Measurements from ENCODE around the gene NRG3.

The NRG3 gene

DNA sequence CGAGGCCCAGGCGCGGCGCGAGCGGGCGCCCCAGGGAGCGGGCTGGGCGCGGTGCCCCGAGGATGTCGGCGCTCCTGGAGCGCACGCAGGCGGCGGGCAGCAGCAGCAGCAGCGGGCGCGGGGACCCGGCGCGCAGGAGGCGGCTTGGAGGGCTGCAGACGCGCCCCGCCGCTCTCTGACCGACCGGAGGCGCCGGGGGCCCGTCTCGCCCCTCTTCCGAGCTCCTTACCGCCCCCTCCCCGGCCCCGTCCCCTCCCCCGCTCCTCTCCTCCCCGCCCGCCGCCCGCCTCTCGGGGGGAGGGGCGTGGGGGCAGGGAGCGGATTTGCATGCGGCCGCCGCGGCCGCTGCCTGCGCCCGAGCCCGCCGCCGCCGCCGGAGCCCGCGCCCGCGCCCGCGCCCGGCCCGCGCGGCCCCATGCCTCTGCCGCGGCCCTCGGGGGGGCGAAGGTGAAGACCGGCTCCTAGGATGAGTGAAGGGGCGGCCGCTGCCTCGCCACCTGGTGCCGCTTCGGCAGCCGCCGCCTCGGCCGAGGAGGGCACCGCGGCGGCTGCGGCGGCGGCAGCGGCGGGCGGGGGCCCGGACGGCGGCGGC is at the start of gene NRG3:
NRG3 (plus strand) TSS at position 320 of the 592 bp plus-strand sequence.
- DNase-seq, result no peak

GRCh38 chr10:81828251-81828650 is 46.7 kb upstream of the NRG3 start:
- DNase-seq, result no peak

DNA sequence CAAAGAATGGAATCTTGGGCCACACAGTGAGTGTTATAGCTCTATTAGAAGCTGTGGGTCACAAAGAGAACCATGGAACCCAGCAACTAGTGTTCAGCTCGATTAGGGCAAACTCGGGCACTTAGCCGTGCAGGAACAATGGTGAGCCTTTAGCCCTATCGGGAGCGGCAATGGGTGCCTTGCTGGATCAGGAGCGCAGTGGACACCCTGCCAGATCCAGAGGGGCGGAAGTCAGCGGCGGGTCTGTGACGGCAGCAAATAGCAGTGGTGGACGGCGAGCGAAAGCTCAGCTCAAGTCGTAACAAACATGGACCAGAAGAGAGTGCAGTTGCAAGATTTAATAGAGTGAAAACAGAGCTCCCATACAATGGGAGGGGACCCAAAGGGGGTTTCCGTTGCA is 43.9 kb upstream of the NRG3 start:
- no peak for DNase-seq

DNA sequence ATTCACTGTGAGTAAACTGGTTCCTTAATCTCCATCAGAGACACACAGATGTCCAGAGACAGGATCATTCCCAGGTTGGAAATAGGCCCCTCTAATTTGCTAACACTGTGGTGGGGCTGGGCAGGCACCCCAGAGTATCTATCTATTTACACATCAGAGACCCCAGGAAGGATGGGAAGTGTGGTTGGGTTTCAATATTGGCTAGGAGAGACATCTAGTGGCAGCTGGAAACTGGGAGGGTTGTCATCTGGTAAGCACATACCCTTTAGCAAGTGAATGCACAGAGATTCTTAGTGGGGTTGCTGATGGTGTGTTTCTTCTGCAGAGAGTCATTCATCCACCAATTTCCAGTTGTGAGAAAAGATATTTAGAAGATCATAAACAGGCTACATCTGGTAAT is 36.0 kb upstream of the NRG3 start:
- no peak for DNase-seq

- no peak for DNase-seq
Observed at GRCh38 chr10:81843042-81843441, 32.0 kb upstream of the NRG3 start.

DNA sequence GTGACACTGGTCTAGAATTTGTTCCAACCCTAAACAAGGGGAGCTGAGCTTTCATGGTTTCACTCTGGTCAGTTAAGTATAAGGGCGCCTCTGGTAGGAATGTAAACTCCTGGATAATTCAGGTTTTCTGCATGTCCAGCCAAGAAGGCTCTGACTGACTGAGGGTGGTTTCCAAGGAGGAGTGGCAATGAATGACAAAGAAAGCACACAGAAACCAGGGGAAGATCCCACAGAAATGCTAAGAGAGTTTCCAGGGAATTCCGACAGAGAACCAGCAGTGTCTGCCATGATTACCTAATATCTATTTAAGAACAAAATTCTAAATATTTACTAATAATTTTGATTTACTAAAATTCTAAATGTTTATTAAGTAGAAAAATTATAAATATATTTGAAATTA is 27.3 kb upstream of the NRG3 start:
- no peak for DNase-seq

DNA sequence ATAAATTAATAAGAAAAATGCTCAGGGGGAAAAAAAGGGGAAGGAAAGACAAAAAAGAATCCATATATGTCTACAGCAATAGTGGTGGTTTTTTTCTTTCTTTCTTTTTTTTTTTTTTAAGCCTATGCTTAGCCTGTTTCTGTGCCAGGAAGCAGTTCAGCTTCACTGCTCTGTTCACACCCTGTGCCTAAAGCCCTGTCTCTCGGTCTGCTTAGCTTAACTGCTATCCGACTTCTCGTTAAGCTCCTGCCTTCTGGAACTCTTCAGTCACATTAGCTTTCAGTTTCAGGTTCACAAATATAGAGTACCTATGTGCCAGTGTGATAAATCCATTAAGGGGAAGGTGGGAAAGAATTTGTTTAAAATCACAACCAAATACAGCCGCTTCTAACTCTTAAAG is 26.5 kb upstream of the NRG3 start:
- no peak for DNase-seq

DNA sequence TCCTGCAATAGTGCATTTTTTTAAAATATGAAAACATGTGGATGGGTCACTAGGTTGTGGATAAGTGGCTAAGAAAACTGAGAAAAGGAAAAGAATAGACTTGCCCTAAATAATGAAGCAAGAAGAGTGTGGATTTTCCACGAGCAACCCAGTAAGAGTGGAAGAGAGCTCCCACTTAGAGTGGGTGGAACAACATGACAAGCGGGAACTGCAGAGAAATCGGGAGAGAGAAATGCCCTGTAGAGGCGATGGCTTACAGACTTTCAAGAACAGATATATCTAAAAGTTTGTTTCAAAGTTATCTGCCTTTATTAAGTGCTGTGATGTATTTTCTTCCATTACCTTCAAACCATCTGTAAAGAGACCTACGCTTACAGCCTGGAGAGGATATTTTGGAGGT is 26.1 kb upstream of the NRG3 start:
- no peak for DNase-seq

DNA sequence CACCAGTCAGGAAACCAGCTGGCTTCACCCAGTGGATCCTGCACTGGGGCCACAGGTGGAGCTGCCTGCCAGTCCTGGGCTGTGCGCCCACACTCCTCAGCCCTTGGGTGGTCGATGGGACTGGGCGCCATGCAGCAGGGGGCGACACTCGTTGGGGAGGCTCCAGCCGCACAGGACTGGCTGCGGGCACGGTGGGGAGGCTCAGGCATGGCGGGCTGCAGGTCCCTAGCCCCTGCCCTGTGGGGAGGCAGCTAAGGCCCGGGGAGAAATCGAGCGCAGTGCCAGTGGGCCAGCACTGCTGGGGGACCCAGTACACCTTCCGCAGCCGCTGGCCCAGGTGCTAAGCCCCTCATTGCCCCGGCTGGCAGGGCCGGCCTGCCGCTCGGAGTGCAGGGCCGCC is 12.4 kb upstream of the NRG3 start:
- no peak for DNase-seq

- DNase-seq, result no peak
Observed at GRCh38 chr10:81863771-81864170, 11.2 kb upstream of the NRG3 start.

DNA sequence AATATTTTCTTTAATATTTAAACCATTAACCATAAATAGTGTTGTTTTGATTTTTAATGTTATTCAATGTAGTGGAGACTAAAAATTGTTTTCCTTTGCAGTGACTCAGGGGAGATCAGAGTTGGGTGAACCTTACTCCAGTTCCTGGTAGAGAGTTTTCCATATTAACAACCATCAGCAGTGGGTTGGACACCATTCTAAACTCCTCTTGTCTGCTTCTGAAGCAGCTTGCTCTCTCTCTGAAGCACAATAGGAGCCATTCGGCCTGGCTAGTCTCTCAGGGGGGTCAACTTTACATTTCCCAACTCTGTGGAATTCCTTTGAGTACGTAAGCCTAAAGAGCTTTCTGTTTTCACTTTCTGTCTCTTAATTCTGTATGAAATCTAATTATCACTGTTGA is 9.4 kb upstream of the NRG3 start:
- no peak for DNase-seq

DNA sequence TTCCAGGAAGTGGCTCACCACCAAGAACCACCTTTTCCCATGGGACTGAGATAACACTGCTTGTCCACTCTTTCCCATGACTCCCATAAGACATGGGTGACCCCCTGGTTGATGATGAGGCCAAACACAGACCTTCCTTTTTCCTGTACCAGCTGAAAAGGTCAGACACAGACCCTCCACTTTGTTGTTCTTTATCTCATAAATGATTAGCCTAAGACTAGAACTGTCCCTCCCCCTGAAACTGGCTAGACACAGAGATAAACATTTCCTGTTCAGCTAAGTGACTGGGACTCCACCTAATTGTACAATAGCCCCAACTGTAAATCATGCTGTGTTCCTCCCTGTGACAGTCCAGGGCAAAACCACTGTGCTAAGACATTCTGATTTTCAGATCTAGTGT is 8.2 kb upstream of the NRG3 start:
- DNase-seq, result no peak

DNA sequence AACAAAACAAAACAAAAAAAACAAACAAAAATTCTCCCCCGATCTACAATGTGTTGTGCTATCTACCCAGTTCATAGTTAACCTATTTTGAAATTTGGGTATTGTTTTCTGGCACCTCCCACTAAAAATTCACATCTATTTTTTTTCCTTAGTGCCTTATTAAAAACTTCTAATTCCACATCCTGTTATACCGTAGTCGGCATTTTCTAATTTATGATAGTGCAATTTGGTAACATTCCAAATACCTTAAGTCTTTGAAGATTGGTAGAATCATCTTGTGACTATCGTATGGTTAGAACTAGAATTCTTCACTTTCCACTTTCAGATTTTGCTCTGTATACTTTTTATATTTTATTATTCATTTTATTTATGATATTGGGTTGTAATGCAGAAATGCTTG is 4.5 kb upstream of the NRG3 start:
- DNase-seq, result no peak

- no peak for DNase-seq
Observed at GRCh38 chr10:81871558-81871957, 3.4 kb upstream of the NRG3 start.

- DNase-seq, result no peak
Observed at GRCh38 chr10:81872206-81872862, 2.7 kb upstream of the NRG3 start.

DNA sequence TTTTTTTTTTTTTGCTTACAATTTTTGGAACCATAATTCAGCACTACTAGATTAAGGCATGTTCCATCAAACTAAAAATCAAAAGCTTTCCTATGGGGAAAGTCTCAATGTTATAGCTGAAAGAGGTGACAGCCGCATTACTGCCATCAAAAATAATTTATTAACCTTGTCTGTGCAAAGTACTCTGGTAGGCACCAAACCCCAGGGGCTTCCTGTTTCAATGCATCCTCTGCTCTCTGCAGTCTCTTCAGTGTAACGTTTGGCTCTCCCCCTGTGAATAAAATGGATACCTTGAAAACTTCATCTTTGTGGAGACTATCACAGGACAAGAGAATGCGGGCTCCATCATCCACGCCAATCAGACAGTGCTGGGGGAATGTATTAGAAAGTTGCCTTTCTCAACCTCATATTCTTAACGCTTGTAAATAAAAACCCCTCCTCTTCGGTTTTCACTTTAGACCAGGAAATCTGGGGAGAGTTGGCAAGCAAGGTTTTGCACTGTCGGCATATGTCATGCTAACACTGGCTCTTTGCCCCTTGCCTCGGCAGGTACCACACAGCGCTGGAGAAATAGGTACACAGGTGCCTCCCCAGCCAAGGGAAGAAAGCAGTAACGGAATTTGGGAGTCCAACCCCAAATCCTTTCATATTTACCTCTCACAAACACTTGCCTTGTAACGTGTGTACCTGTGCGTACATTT is 1.6 kb upstream of the NRG3 start:
- DNase-seq, result no peak

GRCh38 chr10:81873932-81874816 is 820 bp upstream of the NRG3 start:
- DNase-seq, result peak; percentile 4

DNA sequence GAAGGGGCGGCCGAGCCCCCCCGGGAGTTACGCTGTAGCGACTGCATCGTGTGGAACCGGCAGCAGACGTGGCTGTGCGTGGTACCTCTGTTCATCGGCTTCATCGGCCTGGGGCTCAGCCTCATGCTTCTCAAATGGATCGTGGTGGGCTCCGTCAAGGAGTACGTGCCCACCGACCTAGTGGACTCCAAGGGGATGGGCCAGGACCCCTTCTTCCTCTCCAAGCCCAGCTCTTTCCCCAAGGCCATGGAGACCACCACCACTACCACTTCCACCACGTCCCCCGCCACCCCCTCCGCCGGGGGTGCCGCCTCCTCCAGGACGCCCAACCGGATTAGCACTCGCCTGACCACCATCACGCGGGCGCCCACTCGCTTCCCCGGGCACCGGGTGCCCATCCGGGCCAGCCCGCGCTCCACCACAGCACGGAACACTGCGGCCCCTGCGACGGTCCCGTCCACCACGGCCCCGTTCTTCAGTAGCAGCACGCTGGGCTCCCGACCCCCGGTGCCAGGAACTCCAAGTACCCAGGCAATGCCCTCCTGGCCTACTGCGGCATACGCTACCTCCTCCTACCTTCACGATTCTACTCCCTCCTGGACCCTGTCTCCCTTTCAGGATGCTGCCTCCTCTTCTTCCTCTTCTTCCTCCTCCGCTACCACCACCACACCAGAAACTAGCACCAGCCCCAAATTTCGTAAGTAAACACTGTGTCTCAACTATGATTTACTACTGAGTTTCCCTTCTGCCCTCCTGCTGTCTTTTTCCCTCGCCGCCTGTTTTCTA is 666 bp downstream of the NRG3 start:
- no peak for DNase-seq

GRCh38 chr10:81876253-81877077 is 1.5 kb downstream of the NRG3 start:
- no peak for DNase-seq

DNA sequence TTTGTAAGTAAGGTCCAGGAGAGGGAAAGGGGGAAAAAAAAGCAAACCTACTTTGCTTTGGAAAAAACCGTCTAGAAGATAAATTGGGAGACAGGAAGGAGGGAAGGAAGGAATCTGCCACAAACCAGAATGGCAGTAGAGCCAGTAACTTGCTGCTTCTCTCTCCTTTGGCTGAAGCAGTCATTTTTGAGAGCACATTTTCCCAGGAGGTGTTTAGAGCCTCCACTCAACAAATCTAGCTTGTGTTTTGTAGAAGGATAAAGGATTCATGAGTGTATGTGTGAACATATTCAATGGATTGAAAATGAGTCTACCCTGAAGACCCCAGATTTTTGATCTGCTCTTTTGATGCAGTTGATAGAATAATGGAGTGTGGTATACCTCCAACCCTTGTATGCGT is 2.6 kb downstream of the NRG3 start:
- DNase-seq, result no peak

DNA sequence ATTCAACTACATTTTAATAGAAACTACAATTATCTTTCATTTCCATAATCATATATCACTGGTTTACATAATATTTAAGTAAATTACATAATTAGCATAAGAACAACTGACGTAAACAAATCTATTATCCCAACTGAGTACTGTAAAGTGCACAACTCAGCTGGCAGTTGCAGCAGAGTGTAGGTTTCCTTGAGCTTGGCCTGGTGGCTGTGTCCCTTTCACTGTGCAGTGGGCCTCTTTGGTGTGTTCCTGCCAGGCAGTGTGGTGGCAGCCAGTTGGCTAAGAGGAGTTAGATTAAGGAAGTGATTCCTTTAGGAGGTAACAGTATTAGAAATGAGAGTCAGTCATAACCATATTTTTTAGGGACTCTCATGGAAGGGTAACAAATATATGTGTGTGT is 7.0 kb downstream of the NRG3 start:
- DNase-seq, result no peak

GRCh38 chr10:81884856-81885255 is 9.9 kb downstream of the NRG3 start:
- DNase-seq, result no peak
